SH-SY5Y (cell line): ENCODE measurements around the gene RMND1.

Experiments
- GATA2 ChIP-seq: IDR thresholded peaks from 2 replicates; pipeline ENCODE4 v1.6.1; 2011; ENCODE audit warnings: mild to moderate bottlenecking, low read depth, low read length
- GATA3 ChIP-seq: IDR thresholded peaks from 2 replicates; pipeline ENCODE4 v1.6.1; 2011; ENCODE audit warnings: low read depth, mild to moderate bottlenecking, low read length, moderate library complexity

GRCh38 chr6:151430886-151431285 is 21.0 kb downstream of the RMND1 start:
- no peak for TF ChIP-seq GATA3
- no peak for TF ChIP-seq GATA2
